HepG2 (cell line): ENCODE results near the gene SLC11A1. TPM values are rescaled to one million over a fixed set of nuclear protein-coding genes. Genes with fewer than 3 reads are reported as not detected.

ENCODE experiments used
- AHDC1 ChIP-seq: sonication (generic); formaldehyde crosslinking; IDR thresholded peaks from 2 replicates; pipeline ENCODE4 v1.5.1; 2020; ENCODE audit warnings: mild to moderate bottlenecking, missing genetic modification reagents, borderline replicate concordance
- CEBPB ChIP-seq: IDR thresholded peaks from 2 replicates; pipeline ENCODE4 v1.6.1; 2011; ENCODE audit warnings: low read depth, low read length, improper control_type of control experiment, borderline replicate concordance
- EHMT2 ChIP-seq: fragments of 200-600 bp; sonication (generic); IDR thresholded peaks from 2 replicates; pipeline ENCODE4 v1.7.0; 2017; ENCODE audit warnings: antibody characterized with exemption, low read depth, low read length, borderline replicate concordance
- FOSL1 ChIP-seq: sonication (generic); formaldehyde crosslinking; IDR thresholded peaks from 2 replicates; pipeline ENCODE4 v1.9.0; 2021; ENCODE audit warnings: missing genetic modification reagents, borderline replicate concordance
- HIC2 ChIP-seq: sonication (generic); formaldehyde crosslinking; IDR thresholded peaks from 2 replicates; pipeline ENCODE4 v1.9.0; 2022; ENCODE audit warnings: low read depth, missing genetic modification reagents
- LCORL ChIP-seq, 2 experiments: fragments of 450-650 bp in 1 of 2; sonication (generic) in 1 of 2; formaldehyde crosslinking in 1 of 2; IDR thresholded peaks; 2 replicates each; pipeline versions ENCODE4 v1.5.0 to v1.6.1; 2017 to 2020; ENCODE audit warnings: antibody characterized with exemption in 1 of 2, missing genetic modification reagents in 1 of 2
- MAFF ChIP-seq: IDR thresholded peaks from 2 replicates; pipeline ENCODE4 v1.6.1; 2011; ENCODE audit warnings: low read depth, low read length, improper control_type of control experiment
- MAFK ChIP-seq, 2 experiments: IDR thresholded peaks in 1 of 2; conservative IDR thresholded peaks in 1 of 2; 2 replicates each; pipeline ENCODE4 v1.6.1; 2011; ENCODE audit warnings: improper control_type of control experiment in 2 of 2, low read length in 2 of 2
- NFE2L2 ChIP-seq: fragments of 150-350 bp; IDR thresholded peaks from 2 replicates; pipeline ENCODE4 v1.6.1; 2014; ENCODE audit warnings: low read length
- RXRB ChIP-seq: IDR thresholded peaks from 2 replicates; pipeline ENCODE4 v1.6.1; 2016; ENCODE audit warnings: borderline replicate concordance, missing genetic modification reagents, missing compliant biosample characterization
- TARDBP ChIP-seq: sonication (generic); formaldehyde crosslinking; IDR thresholded peaks from 2 replicates; pipeline ENCODE4 v1.8.0; 2022; ENCODE audit warnings: mild to moderate bottlenecking, missing genetic modification reagents
- ZGPAT ChIP-seq: IDR thresholded peaks from 2 replicates; pipeline ENCODE4 v1.6.1; 2016; ENCODE audit warnings: mild to moderate bottlenecking
- ZNF280B ChIP-seq: sonication (generic); formaldehyde crosslinking; IDR thresholded peaks from 2 replicates; pipeline ENCODE4 v1.5.0; 2020; ENCODE audit warnings: missing genetic modification reagents, mild to moderate bottlenecking, borderline replicate concordance
- ZNF451 ChIP-seq: sonication (generic); formaldehyde crosslinking; IDR thresholded peaks from 2 replicates; pipeline ENCODE4 v1.5.0; 2020; ENCODE audit warnings: mild to moderate bottlenecking, missing genetic modification reagents
- ZNF660 ChIP-seq: sonication (generic); formaldehyde crosslinking; IDR thresholded peaks from 2 replicates; pipeline ENCODE4 v1.5.1; 2020; ENCODE audit warnings: mild to moderate bottlenecking, low read depth, missing genetic modification reagents, borderline replicate concordance
- ZNF674 ChIP-seq: sonication (generic); formaldehyde crosslinking; IDR thresholded peaks from 2 replicates; pipeline ENCODE4 v1.5.0; 2020; ENCODE audit warnings: low read depth, mild to moderate bottlenecking, missing genetic modification reagents
- ZNF761 ChIP-seq: sonication (generic); formaldehyde crosslinking; conservative IDR thresholded peaks from 2 replicates; pipeline ENCODE4 v1.4.0; 2020; ENCODE audit warnings: mild to moderate bottlenecking, missing genetic modification reagents
- polyA plus RNA-seq, 8 experiments: library from polyadenylated mRNA; depleted of rRNA in 3 of 8; stranded (reverse) in 7 of 8; unstranded in 1 of 8; fragments of >200 nt; fragmentation: Illumina TruSeq in 4 of 8; extraction: Trizol in 4 of 8; gene quantifications; 2 replicates each; pipeline versions ENCODE4 v1.2.1 to v1.2.3, GENCODE V29; 2011 to 2016; ENCODE audit warnings: low read depth in 4 of 8, missing spikeins in 1 of 8, mixed read lengths in 1 of 8; ENCODE audit not compliant: insufficient read depth in 1 of 8
- total RNA-seq, 5 experiments: library from RNA; depleted of rRNA; stranded (reverse); fragments of >200 nt; fragmentation: Illumina TruSeq; extraction: Trizol; gene quantifications; 2 replicates each; pipeline ENCODE4 v1.2.3, GENCODE V29; 2016; ENCODE audit warnings: low read depth in 1 of 5

Gene SLC11A1
- total and polyA plus RNA-seq, 2 of the 13 experiments (the other 11 are each of a cell fraction or from before 2014, with no cell fraction given) = 0.33 to 2.3 TPM

GRCh38 chr2:218400930-218401881 lies 19.1 kb downstream of the SLC11A1 start (continued):
- TF ChIP-seq ZNF674 (no peak), ZNF451 (CRISPR knock-in tag) (peak; percentile 98), CEBPB (no peak), RXRB (CRISPR knock-in tag) (peak; percentile 94), ZNF280B (CRISPR knock-in tag) (peak; percentile 80; the same call in 1 of the 2 replicates), NFE2L2 (no peak), ZNF660 (no peak), FOSL1 (CRISPR knock-in tag) (no peak), EHMT2 (no peak; the same call in 1 of the 2 replicates), LCORL (IDR thresholded peaks at IDR 0.05) (no peak), LCORL (CRISPR knock-in tag; IDR thresholded peaks at IDR 0.05) (peak; percentile 99), TARDBP (CRISPR knock-in tag) (peak; percentile 94), HIC2 (CRISPR knock-in tag) (peak; percentile 90), ZGPAT (CRISPR knock-in tag) (peak; percentile 76), MAFK (conservative IDR thresholded peaks at IDR 0.05 in 1 of 2, IDR thresholded peaks at IDR 0.05 in 1 of 2; ENCODE audit: low read length in 2 of 2) (no peak), ZNF761 (CRISPR knock-in tag) (peak; percentile 94), MAFF (no peak), AHDC1 (CRISPR knock-in tag) (no peak; the same call in 1 of the 2 replicates)
